Astrocyte of the spinal cord (primary cell): Measurements from ENCODE around the gene LRP3.
A peak's percentile ranks its signal among the peaks of the same experiment; 100 is the strongest.

ENCODE experiments used
- DNase-seq: peaks from one replicate; pipeline ENCODE4 v3.0.0; 2011; ENCODE audit warnings: low read depth, low spot score
- H3K4me3 ChIP-seq: 2 replicates; pipeline ENCODE4 v1.5.1; 2011; ENCODE audit warnings: low read depth, mild to moderate bottlenecking, low read length, moderate library complexity
- CTCF ChIP-seq: IDR thresholded peaks from 2 replicates; pipeline ENCODE4 v1.5.1; 2012; ENCODE audit warnings: low read depth, mild to moderate bottlenecking, low read length, inconsistent platforms
- in situ Hi-C: cut with HindIII; loops from 2 replicates; pipeline ENCODE4 v1.10.0; 2017; ENCODE audit warnings: low sequenced_read_pairs

The LRP3 gene

GRCh38 chr19:33242131-33242530 is 48.0 kb downstream of the LRP3 start:
- DNase-seq = no peak
- in situ Hi-C loops = no loop called here
- H3K4me3 ChIP-seq = no peak overlapping the region
- no peak for TF ChIP-seq CTCF

- DNase-seq = no peak
- TF ChIP-seq CTCF = no peak
- no peak overlapping the region for H3K4me3 ChIP-seq
- in situ Hi-C loops = no loop called here
Measured at GRCh38 chr19:33242911-33243310, 48.8 kb downstream of the LRP3 start.

- in situ Hi-C loops = no loop called here
- H3K4me3 ChIP-seq = no peak overlapping the region
- no peak for DNase-seq
- TF ChIP-seq CTCF = peak; percentile 51
Measured at GRCh38 chr19:33245948-33246708, 52.0 kb downstream of the LRP3 start.

- no peak overlapping the region for H3K4me3 ChIP-seq
- no peak for TF ChIP-seq CTCF
- no peak for DNase-seq
- in situ Hi-C loops = no loop called here
Measured at GRCh38 chr19:33246709-33247440, 52.7 kb downstream of the LRP3 start.

- H3K4me3 ChIP-seq = no peak overlapping the region
- TF ChIP-seq CTCF = no peak
- in situ Hi-C loops = no loop called here
- no peak for DNase-seq
Measured at GRCh38 chr19:33247441-33247819, 53.3 kb downstream of the LRP3 start.

GRCh38 chr19:33248104-33248503 is 54.0 kb downstream of the LRP3 start:
- H3K4me3 ChIP-seq = no peak overlapping the region
- DNase-seq = no peak
- TF ChIP-seq CTCF = no peak
- in situ Hi-C loops = no loop called here
